ENCODE measurements around the gene KAT8.
A peak's percentile ranks its signal among the peaks of the same experiment; 100 is the strongest.
"Not testable (repeated sequence)": the region's sequence is repeated elsewhere in the genome, so short reads cannot be mapped to it uniquely, and the experiment has no call there.

KAT8 gene

GRCh38 chr16:31130336-31130891 lies 12.9 kb downstream of the KAT8 start:
- no peak for DNase-seq (ENCODE audit: low read depth in 2 of 2, low spot score in 1 of 2)

GRCh38 chr16:31130899-31131298 lies 13.4 kb downstream of the KAT8 start:
- no peak for DNase-seq (ENCODE audit: low read depth in 2 of 2, low spot score in 1 of 2)

- DNase-seq (ENCODE audit: low read depth in 2 of 2, low spot score in 1 of 2), result no peak
Observed at GRCh38 chr16:31131416-31131815, 14.0 kb downstream of the KAT8 start.

GRCh38 chr16:31131841-31132271 lies 14.4 kb downstream of the KAT8 start:
- DNase-seq (ENCODE audit: low read depth in 2 of 2, low spot score in 1 of 2), result no peak

GRCh38 chr16:31132303-31132979 lies 15.0 kb downstream of the KAT8 start:
- no peak for DNase-seq (ENCODE audit: low read depth in 2 of 2, low spot score in 1 of 2)

GRCh38 chr16:31133046-31133501 lies 15.6 kb downstream of the KAT8 start:
- no peak for DNase-seq (ENCODE audit: low read depth in 2 of 2, low spot score in 1 of 2)

- DNase-seq (ENCODE audit: low read depth in 2 of 2, low spot score in 1 of 2), result no peak
Observed at GRCh38 chr16:31134091-31134571, 16.7 kb downstream of the KAT8 start.

- no peak for DNase-seq (ENCODE audit: low read depth in 2 of 2, low spot score in 1 of 2)
Observed at GRCh38 chr16:31134625-31135534, 17.4 kb downstream of the KAT8 start.

- DNase-seq (ENCODE audit: low read depth in 2 of 2, low spot score in 1 of 2), result no peak
Observed at GRCh38 chr16:31135535-31136286, 18.2 kb downstream of the KAT8 start, which contains the start of gene PRSS8. Gene PRSS8 (minus strand): TSS chr16:31135727. CDS start chr16:31135498, 229 bp downstream.

- DNase-seq (ENCODE audit: low read depth in 2 of 2, low spot score in 1 of 2), result no peak
Observed at GRCh38 chr16:31136287-31136662, 18.8 kb downstream of the KAT8 start.

- not testable (repeated sequence) for DNase-seq (ENCODE audit: low read depth in 2 of 2, low spot score in 1 of 2)
Observed at GRCh38 chr16:31136822-31137499, 19.5 kb downstream of the KAT8 start.

GRCh38 chr16:31138621-31139578 lies 21.4 kb downstream of the KAT8 start:
- no peak for DNase-seq (ENCODE audit: low read depth in 2 of 2, low spot score in 1 of 2)

GRCh38 chr16:31141071-31141469 lies 23.6 kb downstream of the KAT8 start:
- DNase-seq (ENCODE audit: low read depth in 2 of 2, low spot score in 1 of 2), result not testable (repeated sequence)

- DNase-seq (ENCODE audit: low read depth in 2 of 2, low spot score in 1 of 2), result no peak
Observed at GRCh38 chr16:31141489-31142108, 24.1 kb downstream of the KAT8 start.

- peak; percentile 94 to 96 for DNase-seq (ENCODE audit: low read depth in 2 of 2, low spot score in 1 of 2)
Observed at GRCh38 chr16:31142109-31143010, 24.9 kb downstream of the KAT8 start.

GRCh38 chr16:31143011-31143693 lies 25.7 kb downstream of the KAT8 start:
- DNase-seq (ENCODE audit: low read depth in 2 of 2, low spot score in 1 of 2), result no peak

- DNase-seq (ENCODE audit: low read depth in 2 of 2, low spot score in 1 of 2), result no peak
Observed at GRCh38 chr16:31143694-31144148, 26.3 kb downstream of the KAT8 start.
